KOPT-K1 (cell line): ENCODE data around the gene CRACDL.

Experiments used
- H3K27ac ChIP-seq: fragments of 200-600 bp; sonication (generic); 2 replicates; pipeline ENCODE4 v1.5.1; 2016; ENCODE audit warnings: antibody characterized with exemption, mild to moderate bottlenecking, low read depth, low read length; ENCODE audit not compliant: poor library complexity, severe bottlenecking
- H3K36me3 ChIP-seq: fragments of 200-600 bp; sonication (generic); 2 replicates; pipeline ENCODE4 v1.5.1; 2017; ENCODE audit warnings: antibody characterized with exemption, mild to moderate bottlenecking, low read length, moderate library complexity; ENCODE audit not compliant: insufficient read depth
- H3K9me3 ChIP-seq: fragments of 200-600 bp; sonication (generic); 2 replicates; pipeline ENCODE4 v1.5.1; 2017; ENCODE audit warnings: antibody characterized with exemption, low read length, mild to moderate bottlenecking; ENCODE audit not compliant: insufficient read depth, poor library complexity, severe bottlenecking

Gene CRACDL

DNA sequence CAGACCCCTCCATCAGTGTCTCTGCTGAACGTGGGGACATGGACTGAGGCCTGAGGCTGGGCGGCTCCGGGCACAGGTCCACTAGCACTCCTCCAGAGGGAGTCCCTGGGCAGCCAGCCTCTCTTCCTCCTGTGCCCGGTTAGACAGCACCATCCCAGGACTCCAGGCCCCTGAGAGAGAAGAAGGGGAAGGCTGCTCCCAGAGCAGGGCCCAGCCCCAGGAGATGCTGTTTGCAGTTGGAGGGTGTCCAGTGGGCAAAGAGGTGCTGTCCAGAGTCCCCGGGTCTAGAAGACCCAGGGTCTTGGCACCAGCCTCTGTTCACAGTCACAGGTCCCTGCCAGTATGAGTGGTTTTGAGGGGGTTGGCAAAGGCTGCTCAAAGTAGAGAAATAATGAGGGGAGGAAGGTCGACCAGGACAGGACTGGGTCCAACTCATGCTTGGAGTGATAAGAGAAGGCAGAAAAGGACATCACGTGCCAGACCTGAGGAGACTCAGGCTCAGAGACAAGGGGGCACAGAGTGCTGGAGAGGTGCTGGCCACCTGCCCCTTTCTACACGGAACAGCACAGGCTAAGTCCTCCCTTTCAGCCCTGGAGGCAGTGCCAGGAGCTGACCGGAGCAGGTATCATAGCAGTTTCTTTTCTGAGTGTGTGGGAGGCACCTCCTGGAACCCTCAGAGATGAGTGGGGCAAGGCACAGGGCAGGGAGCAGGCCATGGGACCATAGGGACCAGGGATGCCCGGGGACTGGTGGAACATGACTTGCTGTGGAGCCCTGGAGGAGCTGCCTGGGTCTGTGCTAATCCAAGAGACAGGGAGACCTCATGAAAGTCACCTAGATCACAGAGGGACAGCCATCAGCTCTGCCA is 21.1 kb downstream of the CRACDL start:
- no peaks in the 10 kb centered on the region for H3K36me3 ChIP-seq
- no peak overlapping the region for H3K27ac ChIP-seq
- H3K9me3 ChIP-seq = no peaks in the 10 kb centered on the region

DNA sequence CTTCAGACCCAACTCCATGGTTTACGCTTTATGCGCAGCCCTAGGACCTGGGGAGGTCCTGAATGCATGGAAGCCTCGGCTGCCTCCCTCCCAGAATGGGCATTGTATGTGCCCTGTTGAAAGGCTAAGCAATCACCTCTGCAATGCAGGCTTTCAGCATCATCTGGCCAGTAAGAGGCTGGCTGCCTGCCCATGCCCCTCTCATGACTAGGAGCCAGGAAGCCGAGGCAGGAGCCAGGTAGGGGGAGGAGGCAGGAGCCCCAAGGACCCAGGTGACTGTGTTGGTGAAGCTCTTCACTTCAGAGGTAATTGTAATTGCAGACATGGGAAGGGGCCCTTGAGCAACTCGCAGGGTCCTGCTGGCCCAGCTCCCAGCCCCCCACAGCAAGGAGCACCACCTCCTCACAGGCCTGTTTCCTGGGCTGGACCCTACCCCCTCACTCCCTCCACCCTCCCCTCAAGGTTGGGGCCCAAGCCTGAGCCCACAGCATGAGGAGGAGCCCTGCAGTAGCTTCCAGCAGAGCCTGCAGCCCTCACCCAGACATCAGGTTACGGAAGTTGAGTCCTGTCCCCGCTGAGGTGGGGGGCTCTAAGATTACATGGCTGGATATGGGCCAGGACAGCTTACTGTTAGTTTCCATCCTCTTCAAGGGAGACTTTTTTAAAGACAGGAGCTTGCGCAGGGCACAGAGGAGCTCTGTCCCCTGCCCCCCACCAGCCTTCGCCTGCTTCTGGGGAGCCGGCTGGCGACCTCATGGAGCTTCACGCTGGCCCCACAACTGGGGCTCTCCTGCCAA is 21.9 kb downstream of the CRACDL start:
- Histone ChIP-seq H3K9me3 (no peaks in the 10 kb centered on the region), H3K36me3 (no peaks in the 10 kb centered on the region), H3K27ac (no peak overlapping the region)

DNA sequence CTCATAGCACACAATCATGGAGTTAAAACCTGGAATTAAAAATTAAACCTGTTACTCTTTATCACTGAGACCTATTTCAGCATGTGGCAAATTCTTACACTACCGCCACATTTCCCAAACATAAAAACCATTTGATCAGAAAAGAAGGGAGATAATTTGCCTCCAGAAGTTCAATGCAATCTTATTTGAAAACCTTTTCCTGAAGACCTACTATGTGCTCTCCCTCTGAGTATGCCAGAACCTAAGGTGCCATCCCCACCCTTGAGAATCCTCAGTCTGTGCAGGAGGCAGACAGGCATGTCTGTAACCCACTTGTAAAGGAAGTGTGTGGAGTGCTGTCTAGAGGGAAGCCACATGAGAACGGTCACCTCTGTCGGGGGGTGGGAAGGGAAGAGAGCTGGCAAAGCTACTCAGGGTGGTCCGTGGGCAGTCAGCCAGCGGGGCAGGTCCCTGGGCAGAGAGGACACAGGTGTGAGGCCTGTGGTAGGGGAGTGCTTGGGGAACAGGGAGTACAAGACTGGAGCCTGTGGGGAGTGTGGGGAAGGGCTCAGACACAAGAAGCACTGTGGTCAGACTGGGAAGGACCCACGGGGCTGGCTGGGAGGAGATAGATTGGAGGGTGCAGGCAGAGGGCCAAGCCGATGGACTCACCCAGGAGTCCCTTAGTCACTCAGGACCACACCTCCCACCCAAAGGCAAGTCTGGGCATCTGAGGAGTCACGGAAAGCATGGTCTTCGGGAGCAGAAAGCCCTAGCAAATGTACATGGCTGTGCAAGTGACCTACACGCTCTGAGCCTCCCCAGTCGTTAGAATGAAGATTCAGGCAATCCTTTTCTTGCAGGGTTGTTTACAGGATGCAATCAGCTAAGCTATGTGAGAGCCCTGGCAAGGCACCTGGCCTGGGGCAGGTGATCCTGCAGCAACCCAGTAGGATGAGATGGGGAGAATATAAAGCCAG is 22.8 kb downstream of the CRACDL start:
- H3K36me3 ChIP-seq = no peaks in the 10 kb centered on the region
- H3K9me3 ChIP-seq = no peaks in the 10 kb centered on the region
- no peak overlapping the region for H3K27ac ChIP-seq

DNA sequence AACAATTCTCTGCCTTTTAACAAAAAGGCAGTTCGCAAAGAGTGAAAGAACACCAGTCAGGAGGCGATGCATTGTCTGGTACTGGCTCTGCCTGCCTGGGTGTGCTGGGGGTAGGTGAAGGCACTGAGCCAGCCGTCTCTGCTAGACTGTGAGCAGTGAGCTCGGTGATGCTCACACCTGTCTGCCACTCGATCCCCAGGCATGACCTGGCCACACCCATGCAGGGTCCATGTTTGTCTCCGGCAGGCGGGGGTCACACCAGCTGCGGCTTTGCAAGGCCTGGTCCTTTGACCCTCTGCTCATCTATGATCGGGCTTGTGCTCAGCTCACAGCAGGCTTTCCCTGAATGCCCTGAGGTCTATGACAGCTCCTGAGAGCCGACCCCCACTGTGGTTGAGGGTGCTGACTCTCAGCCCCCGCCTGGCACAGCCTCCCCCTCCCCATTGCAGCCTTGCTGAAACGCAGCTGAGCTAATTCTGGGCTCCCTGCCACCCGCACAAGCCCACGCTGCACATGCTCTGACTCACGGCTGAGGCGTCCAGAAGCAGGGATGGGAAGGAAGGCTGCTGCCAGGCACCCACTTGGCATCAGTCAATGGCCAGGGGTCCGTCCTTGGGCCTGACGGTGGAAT is 23.7 kb downstream of the CRACDL start:
- Histone ChIP-seq H3K9me3 (no peaks in the 10 kb centered on the region), H3K27ac (no peak overlapping the region), H3K36me3 (no peaks in the 10 kb centered on the region)

DNA sequence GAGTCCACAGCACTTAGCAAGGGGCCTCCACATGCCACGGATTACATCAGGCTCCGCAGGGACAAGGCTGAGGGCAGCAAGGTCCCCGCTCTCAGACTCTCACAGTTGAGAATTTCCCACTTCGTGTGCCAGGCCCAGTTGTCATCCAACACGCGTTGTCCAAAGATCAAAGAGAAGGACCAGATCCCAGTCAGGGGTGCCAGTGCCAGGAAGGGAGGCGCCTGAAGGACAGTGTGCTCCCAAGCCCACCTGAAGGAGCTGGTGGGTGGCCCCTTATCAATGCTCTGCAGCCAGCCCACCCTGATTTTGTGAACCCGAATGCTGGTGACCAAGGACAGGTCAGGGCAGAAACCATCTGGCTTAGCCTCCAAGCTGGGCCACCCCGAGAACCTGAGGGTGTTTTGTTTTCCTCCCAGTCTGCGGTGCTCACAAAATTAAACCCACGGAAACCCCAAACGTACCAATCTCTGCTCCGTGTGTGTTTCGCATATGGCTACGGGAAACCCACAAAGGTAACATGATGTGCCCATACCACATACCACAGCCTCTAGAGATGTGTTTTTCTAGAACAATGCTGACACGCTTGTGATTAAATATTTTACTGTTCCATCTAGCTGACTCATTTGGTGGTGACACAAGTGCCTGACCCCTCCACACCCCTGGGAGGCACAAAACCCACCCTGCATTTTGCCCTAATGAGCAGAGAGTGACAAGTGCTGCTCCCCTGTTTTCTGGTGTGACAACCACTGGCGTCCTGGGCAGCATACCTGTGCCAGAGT is 24.5 kb downstream of the CRACDL start:
- Histone ChIP-seq H3K27ac (no peak overlapping the region), H3K36me3 (no peaks in the 10 kb centered on the region), H3K9me3 (no peaks in the 10 kb centered on the region)

DNA sequence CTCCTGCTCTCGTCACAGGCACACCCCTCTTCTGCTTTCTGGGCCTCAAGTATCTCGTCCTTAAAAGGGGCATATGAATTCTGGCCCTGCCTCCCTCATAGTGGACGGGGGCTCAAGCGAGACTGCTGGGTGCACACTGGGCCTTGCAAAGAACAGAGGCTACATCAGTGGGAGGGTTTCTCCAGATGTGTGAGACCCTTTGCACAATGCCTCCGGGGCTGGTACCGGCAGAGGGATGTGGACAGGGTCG is 25.0 kb downstream of the CRACDL start:
- Histone ChIP-seq H3K27ac (no peak overlapping the region), H3K36me3 (no peaks in the 10 kb centered on the region), H3K9me3 (no peaks in the 10 kb centered on the region)

DNA sequence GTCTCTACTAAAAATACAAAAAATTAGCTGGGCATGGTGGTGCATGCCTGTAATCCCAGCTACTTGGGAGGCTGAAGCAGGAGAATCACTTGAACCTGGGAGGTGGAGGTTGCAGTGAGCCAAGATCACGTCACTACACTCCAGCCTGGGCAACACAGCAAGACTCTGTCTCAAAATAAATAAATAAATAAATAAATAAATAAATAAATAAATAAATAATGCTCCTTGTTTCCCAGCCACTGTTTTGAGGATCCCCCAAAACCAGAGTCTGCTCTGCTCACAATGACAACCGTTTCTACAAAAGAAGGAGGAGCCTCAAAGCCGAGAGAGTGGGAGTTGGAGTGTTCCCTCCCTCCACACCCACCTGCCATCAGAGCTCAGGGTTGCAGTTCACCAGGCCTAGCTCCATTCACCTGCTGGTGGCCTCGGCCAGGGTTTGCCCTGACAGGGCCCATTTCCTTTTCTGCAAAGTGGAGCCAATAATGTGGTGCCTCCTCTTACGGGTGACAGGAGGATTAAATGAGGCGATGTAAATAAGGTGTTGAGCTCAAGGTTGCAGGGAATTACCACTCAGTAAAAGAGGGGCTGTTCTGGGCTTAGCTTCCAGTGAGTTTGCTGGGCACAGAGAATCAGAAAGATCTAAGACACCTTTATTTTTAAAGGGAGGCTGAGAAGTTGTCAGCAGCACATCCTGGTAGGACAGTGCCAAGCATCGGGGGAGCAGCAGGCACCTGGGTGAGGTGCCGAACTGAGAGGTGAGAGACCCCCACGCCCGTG is 25.5 kb downstream of the CRACDL start:
- no peaks in the 10 kb centered on the region for H3K9me3 ChIP-seq
- H3K27ac ChIP-seq = no peak overlapping the region

DNA sequence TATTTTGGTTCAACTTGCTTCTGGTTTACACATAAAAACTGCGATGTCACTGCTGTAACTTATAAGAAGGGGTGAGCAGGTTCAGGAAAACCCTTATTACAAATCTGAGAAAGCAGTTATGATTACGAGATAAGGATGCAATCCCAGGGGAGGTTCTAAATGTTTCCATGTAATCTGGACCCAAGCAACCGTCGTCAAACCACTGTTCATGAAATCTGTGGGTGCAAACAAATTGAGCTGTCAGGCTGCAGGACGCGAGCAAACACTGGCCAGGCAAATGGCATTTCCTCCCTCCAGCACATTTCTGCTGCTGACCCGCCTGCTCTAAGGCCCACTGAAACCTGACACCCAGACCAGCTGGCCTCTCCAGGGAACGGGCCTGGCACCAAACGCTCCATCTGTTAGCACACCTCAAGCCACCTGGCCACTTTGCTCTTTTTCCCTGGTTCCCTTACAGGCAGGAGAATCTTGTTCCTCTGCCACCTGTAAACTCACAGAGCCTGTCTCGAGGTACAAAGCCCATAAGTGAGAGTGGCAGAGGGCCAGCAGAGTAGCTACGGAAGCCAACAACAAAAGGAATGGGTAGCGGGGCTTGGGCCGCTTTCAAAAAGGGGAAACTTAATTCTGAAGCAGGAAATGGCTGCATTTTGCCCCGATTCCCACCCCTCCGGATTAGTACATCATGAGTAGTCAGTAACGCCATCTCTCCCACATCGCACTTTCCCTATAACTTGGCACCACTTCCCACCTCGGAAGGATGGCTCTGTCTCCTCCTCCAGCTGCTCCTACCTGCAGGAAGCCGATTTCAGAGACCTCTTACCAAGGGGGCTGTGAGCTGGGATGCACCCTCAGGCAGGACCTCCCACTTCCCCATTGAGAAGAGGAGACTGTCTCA is 26.5 kb downstream of the CRACDL start:
- Histone ChIP-seq H3K9me3 (no peaks in the 10 kb centered on the region), H3K36me3 (no peaks in the 10 kb centered on the region), H3K27ac (no peak overlapping the region)

More for the DNA sequence above, 25.5 kb downstream of the CRACDL start:
- no peaks in the 10 kb centered on the region for H3K36me3 ChIP-seq

DNA sequence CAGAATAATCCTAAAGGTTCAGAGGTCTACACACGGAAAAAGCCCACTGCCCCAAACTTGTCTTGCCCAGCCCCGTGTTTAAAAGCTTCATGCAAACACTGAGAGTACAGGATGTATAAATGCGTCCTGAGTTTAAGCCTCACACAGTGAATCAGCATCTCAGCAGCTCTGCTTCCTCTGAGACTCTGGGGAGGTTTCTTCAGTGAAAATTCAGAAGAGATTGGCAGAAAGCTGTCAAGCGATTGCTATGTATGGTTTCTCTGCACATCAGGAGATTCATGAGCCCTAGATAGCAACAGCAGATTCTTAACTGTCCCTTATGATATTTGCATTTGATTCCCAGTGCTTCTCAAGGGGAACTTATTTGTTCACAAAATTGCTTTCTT is 27.1 kb downstream of the CRACDL start:
- no peak overlapping the region for H3K27ac ChIP-seq
- no peaks in the 10 kb centered on the region for H3K9me3 ChIP-seq

DNA sequence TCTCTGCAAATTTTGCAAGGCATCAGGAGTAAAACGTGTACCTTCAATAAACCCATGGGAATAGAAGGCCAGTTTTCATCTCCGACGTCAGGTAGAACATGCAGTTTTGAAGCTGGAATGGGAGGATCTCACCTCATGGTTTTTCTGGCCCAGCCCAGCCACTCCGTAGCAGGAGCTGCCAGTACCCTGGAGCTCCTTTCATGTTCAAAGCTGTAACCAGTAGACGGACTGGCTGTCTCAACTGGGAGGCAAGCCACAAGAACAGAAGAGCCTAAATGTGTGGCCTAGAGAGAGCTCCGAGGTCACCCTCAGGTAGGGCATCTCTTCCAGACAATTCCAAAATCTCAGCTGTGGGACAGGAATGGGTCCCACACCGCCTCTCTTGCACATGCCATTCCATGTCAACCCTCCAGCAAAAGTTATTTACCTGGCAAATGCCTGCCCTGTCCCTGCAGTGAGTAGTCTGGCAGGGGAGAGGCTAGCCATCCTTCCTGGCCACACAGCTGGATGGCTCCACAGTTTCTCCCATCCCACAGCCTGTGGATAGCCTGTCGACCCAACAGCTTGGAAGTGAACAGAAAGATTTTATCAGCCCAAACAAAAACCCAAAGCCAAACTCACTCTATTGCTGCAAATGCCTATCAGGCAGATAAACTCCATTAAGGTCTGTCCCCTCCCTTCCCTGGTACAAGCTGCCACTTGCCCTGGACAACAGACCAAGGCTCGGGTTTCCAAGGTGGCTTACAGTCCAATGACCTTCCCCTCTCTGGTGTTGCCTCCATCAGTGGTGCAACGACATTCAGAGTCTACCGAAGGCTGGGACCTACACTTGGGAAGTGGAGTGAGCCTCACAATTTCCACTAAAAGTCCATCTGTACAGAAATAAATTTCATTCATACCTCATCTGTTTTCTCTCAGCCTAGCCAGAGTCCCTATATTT is 27.8 kb downstream of the CRACDL start:
- H3K36me3 ChIP-seq = no peaks in the 10 kb centered on the region
- no peak overlapping the region for H3K27ac ChIP-seq
- no peaks in the 10 kb centered on the region for H3K9me3 ChIP-seq

More for the DNA sequence above, 27.1 kb downstream of the CRACDL start:
- H3K36me3 ChIP-seq = no peaks in the 10 kb centered on the region

DNA sequence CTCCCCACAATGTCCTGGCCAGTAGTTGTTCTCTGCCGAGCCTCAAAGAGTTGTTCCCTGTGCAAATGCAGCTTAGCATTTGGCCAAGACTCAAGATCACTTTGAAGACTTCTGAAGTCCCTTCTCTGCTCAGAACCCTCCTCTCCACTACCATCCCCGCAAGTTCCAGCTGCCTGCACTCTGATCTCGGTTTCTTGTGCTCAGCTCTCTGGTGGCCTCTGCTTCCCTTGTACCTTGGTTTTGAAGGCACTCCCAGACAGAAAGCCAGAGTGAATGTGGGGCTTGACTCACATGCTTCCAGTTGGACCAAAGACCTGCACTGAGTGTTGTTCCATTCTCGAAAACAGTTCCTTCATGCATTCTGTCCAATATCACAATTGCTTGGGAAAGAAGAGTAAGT is 28.6 kb downstream of the CRACDL start:
- H3K27ac ChIP-seq = no peak overlapping the region
- H3K36me3 ChIP-seq = no peaks in the 10 kb centered on the region
- no peaks in the 10 kb centered on the region for H3K9me3 ChIP-seq
